Measurements from ENCODE around the gene GAB1. TPM values are rescaled to one million over a fixed set of nuclear protein-coding genes. Genes with fewer than 3 reads are reported as not detected.
A peak's percentile ranks its signal among the peaks of the same experiment; 100 is the strongest.

GAB1 gene
- total and polyA plus RNA-seq, 12 donors: 4.1 to 58.2 (median 29.0) TPM

DNA sequence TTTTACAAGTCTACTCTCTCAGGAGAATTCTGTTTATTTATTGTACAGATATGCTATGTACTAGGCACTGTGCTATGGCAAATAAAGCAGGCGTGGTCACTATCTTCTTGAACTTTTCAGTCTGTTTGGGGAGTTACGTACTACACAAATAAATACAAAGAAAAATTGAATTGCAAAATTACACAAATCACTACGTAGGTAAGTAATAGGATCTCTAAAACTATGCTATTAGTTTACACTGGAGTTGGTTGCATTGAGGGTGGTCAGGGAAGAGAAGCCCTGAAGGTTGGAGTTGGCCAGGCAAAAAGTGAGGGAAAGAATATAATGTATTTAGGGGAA, 75.7 kb downstream of the GAB1 start:
- Histone ChIP-seq H3K4me3 (no peak overlapping the region), H3K27ac (peak overlapping the region in 3 of 5 donors; percentile 55 to 75 (median 65)), H3K27me3 (no peaks in the 10 kb centered on the region), H3K9me3 (replicated peaks in 1 of 3) (no peaks in the 10 kb centered on the region), H3K4me1 (replicated peaks in 1 of 2) (peaks cover 23 to 34% of the 10 kb centered on the region in 2 donors), H3K36me3 (replicated peaks in 1 of 2) (peaks cover 0 to 7% of the 10 kb centered on the region in 2 donors)
- no peak for TF ChIP-seq POLR2A (IDR thresholded peaks at IDR 0.05)
- TF ChIP-seq, protein P1, sequence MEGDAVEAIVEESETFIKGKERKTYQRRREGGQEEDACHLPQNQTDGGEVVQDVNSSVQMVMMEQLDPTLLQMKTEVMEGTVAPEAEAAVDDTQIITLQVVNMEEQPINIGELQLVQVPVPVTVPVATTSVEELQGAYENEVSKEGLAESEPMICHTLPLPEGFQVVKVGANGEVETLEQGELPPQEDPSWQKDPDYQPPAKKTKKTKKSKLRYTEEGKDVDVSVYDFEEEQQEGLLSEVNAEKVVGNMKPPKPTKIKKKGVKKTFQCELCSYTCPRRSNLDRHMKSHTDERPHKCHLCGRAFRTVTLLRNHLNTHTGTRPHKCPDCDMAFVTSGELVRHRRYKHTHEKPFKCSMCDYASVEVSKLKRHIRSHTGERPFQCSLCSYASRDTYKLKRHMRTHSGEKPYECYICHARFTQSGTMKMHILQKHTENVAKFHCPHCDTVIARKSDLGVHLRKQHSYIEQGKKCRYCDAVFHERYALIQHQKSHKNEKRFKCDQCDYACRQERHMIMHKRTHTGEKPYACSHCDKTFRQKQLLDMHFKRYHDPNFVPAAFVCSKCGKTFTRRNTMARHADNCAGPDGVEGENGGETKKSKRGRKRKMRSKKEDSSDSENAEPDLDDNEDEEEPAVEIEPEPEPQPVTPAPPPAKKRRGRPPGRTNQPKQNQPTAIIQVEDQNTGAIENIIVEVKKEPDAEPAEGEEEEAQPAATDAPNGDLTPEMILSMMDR (IDR thresholded peaks at IDR 0.05): no peak
- DNase-seq: no peak
- 70 to 92% (median 75%) methylated on average over 3 of the region's 3 CpGs for WGBS, 4 donors
- intact Hi-C loops (cut with DNase I): no loop called here

- intact Hi-C loops (cut with DNase I): no loop called here
- Histone ChIP-seq H3K9me3 (replicated peaks in 1 of 3) (no peaks in the 10 kb centered on the region), H3K4me3 (no peak overlapping the region), H3K27me3 (no peaks in the 10 kb centered on the region), H3K27ac (no peak overlapping the region), H3K36me3 (replicated peaks in 1 of 2) (peaks cover 0 to 7% of the 10 kb centered on the region in 2 donors), H3K4me1 (replicated peaks in 1 of 2) (peaks cover 0 to 14% of the 10 kb centered on the region in 2 donors)
- no peak for DNase-seq
- 90 to 93% (median 93%) methylated on average over 12 of the region's 12 CpGs for WGBS, 4 donors
- TF ChIP-seq, protein P1 (IDR thresholded peaks at IDR 0.05): no peak
- TF ChIP-seq POLR2A (IDR thresholded peaks at IDR 0.05): no peak
Measured at GRCh38 chr4:143417679-143418403, 81.2 kb downstream of the GAB1 start.

DNA sequence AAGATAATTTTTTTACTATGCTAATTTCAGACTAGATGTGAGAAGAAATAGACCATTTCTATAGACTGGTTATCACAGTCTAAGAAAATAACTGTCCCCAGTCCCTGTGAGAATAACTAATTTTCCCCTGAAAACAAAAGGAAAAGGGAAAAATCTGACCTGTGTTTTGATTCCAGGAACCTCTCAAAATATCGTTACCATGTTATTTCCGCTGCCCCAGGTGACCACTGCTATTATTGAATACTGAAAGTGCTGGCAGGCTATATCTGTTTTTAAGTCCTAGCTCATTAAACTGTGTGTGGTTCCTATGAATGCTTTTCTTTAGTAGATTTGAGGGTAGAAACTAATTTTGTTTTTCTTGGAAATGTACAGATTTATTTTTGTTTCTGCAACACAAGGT, 83.6 kb downstream of the GAB1 start:
- H3K27ac ChIP-seq: peak overlapping the region in 2 of 5 donors; percentile 15 to 24
- intact Hi-C loops (cut with DNase I): no loop called here

GRCh38 chr4:143421609-143422008, 84.9 kb downstream of the GAB1 start:
- DNase-seq: no peak
- Histone ChIP-seq H3K4me3 (no peak overlapping the region), H3K36me3 (replicated peaks in 1 of 2) (peaks cover 0 to 7% of the 10 kb centered on the region in 2 donors), H3K27ac (no peak overlapping the region), H3K9me3 (replicated peaks in 1 of 3) (no peaks in the 10 kb centered on the region), H3K4me1 (replicated peaks in 1 of 2) (peaks cover 0 to 14% of the 10 kb centered on the region in 2 donors), H3K27me3 (no peaks in the 10 kb centered on the region)
- 39 to 59% (median 51%) methylated on average over 1 of the region's 1 CpG for WGBS, 4 donors
- no peak for TF ChIP-seq POLR2A (IDR thresholded peaks at IDR 0.05)
- TF ChIP-seq, protein P1 (IDR thresholded peaks at IDR 0.05): no peak
- intact Hi-C loops (cut with DNase I): no loop called here

More for the DNA sequence above, 83.6 kb downstream of the GAB1 start:
- Histone ChIP-seq H3K27me3 (no peaks in the 10 kb centered on the region), H3K4me1 (replicated peaks in 1 of 2) (peaks cover 0 to 14% of the 10 kb centered on the region in 2 donors), H3K9me3 (replicated peaks in 1 of 3) (no peaks in the 10 kb centered on the region), H3K36me3 (replicated peaks in 1 of 2) (peaks cover 0 to 7% of the 10 kb centered on the region in 2 donors), H3K4me3 (no peak overlapping the region)
- WGBS, 4 donors: 60 to 81% (median 77%) methylated on average over 2 of the region's 2 CpGs
- no peak for TF ChIP-seq POLR2A (IDR thresholded peaks at IDR 0.05)
- TF ChIP-seq, protein P1 (IDR thresholded peaks at IDR 0.05): no peak
- no peak for DNase-seq
